ENCODE data around the gene FRMD3.

DNA sequence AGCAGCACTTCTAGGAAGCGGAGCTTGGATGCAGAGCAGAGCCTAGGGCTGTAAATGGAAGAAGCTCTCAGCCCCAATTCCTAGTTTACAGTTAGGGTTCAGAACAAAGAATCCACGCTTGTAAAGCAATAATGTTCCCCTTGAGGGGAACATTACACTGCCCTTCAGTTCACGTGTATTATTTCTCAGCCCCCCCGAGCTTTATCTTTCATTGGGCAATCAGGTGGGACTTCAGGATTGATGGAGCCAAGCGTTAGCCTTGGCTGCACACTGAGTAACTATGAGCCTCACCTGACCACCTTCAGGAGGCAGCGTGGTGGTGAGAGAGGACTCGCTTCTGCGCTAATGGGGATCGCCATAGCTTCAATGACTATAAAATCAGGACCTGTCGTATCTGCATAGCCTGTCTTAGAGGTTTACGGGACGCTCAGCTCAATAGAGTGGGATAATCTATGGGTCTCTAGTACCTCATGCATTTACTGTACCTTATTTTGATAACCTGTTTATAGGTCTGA is 318.2 kb downstream of the FRMD3 start:
- TF ChIP-seq, protein P1, sequence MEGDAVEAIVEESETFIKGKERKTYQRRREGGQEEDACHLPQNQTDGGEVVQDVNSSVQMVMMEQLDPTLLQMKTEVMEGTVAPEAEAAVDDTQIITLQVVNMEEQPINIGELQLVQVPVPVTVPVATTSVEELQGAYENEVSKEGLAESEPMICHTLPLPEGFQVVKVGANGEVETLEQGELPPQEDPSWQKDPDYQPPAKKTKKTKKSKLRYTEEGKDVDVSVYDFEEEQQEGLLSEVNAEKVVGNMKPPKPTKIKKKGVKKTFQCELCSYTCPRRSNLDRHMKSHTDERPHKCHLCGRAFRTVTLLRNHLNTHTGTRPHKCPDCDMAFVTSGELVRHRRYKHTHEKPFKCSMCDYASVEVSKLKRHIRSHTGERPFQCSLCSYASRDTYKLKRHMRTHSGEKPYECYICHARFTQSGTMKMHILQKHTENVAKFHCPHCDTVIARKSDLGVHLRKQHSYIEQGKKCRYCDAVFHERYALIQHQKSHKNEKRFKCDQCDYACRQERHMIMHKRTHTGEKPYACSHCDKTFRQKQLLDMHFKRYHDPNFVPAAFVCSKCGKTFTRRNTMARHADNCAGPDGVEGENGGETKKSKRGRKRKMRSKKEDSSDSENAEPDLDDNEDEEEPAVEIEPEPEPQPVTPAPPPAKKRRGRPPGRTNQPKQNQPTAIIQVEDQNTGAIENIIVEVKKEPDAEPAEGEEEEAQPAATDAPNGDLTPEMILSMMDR (conservative IDR thresholded peaks at IDR 0.05; ENCODE audit: low read length), result no peak
- TF ChIP-seq EZH2phosphoT487 (IDR thresholded peaks at IDR 0.05; ENCODE audit: borderline replicate concordance), result no peak
